NCI-H187 treated with DMSO at 0.1 percent for 48 hours (cell line): ENCODE measurements around the gene MYO18A.
"Not testable (repeated sequence)": the region's sequence is repeated elsewhere in the genome, so short reads cannot be mapped to it uniquely, and the experiment has no call there.

Experiments used
- DNase-seq: peaks from one replicate; lab custom pipeline; 2025; lab: John Stamatoyannopoulos, UW

MYO18A gene

DNA sequence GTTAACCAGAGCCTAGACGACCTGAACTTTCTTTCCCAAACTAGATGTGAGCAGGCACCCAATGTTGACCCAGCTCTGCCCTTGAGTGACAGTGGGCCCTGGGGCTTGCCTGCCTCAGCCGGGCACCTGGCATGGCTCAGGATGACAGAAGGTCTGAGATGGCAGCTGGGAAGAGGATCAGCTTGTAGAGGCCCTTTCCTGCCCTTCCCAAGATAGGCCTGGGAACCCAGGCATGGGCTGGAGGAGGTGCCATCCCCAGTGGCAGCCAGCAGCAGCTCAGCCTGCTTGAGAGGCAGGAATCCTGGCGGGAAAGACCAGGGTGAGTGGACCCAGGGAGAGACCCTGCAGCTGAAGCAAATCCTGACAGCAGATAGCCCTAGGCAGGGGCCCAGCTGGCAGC is 78.2 kb downstream of the MYO18A start:
- no peak for DNase-seq

DNA sequence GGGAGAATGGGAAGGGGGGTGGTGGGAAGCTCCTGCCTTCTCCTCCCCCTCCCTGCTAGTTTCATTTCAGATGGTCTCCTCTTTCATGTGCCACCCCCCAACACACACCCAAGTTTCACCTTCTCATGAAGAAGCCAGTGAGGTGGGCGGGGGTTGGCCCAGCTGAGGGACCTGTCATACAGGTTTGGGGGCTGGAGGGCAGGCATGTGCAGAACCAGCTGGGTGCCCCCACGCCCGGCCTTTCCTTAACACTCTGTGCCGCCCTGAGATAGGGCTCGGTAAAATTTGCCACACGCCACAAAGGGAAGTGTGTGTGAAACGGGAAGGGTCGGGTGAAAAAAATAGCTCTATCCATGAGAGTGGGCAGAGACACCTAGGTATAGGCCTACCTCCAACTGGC is 79.9 kb downstream of the MYO18A start:
- no peak for DNase-seq

DNA sequence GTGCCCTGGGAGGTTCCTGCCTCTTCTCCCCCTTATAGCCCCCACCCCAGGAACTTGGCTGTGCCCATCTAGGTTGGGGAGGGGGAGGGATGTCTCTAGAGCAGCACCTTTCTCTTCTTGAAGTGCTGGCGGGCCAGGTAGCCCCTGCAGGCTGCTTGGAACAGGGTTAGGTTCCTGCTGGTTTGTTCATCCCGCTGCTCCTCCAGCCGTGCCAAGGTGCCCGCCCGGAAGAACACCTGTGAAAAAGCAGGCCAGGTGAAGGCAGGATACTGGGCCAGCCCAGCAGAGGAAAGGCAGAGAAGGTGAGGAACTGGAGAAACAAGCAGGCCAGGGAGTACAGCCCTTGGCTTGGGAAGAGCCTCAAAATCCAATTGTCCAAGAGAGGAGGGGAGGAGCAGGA is 80.7 kb downstream of the MYO18A start:
- no peak for DNase-seq

DNA sequence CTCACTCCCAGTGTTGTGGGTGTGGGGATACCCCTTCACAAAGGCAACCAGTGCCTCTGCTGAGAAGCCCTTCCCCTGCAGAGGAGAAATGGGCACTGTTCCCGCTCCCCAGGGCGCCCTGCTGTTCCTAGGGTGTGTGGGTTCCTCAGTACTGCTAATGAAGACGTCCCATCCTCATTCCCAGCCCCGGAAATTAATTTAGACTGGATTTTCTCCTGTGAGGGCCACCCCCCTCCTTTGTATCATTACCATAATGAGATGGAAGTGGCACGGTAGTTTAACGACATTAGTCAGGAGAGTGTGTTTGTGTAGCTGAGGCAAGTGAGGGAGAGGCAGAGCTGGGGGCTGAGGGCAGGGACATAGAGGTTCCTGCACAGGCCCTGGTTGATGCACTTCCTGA is 84.1 kb downstream of the MYO18A start:
- no peak for DNase-seq

DNA sequence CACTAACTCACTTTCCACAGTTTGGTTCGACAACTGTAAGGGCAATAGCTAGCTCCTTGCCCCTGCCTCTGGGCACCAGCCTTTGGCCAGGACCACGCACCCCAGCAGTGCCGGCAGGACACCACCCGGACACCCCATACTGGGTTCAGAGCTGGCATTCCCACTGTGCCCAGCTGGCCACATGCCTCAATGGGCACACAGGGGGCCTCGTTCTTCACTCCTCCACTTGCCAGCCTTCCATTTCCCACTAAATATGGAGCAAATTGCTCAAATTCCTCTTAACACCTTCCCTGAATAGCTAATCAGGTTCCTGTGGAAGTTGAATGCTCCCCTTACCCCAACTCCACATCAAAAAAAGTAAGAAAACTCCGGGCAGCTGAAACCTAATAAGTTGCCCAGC is 84.8 kb downstream of the MYO18A start:
- no peak for DNase-seq

DNA sequence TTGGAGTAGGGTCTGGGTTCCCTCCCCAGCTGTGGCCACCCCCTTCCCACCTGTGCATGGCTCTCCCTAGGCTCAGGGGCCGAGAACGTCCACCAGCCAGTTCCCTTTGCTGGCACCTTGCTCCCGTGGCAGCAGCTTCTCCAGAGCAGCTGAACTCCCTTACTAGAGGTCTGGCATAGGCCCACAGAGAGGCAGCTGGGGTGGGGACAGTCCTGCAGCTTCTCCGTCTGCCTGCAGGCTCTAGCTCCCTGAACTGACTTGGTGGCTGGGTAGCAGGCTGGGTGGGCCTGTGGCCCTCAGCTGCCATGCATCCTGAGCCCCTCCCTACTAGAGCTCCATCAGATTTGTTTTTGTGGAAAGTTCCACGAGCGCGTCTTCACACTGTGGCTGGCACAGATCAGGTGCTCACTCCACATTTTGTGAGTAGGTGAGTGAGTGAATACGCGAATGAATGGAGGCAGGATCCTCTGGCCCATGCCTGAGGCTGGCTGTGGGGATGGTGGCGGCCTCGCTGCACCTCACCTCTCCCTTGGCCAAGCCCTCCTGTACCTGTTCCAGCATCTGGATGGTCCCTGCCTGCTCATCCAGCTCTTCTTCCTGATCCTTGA is 86.0 kb downstream of the MYO18A start:
- no peak for DNase-seq

DNA sequence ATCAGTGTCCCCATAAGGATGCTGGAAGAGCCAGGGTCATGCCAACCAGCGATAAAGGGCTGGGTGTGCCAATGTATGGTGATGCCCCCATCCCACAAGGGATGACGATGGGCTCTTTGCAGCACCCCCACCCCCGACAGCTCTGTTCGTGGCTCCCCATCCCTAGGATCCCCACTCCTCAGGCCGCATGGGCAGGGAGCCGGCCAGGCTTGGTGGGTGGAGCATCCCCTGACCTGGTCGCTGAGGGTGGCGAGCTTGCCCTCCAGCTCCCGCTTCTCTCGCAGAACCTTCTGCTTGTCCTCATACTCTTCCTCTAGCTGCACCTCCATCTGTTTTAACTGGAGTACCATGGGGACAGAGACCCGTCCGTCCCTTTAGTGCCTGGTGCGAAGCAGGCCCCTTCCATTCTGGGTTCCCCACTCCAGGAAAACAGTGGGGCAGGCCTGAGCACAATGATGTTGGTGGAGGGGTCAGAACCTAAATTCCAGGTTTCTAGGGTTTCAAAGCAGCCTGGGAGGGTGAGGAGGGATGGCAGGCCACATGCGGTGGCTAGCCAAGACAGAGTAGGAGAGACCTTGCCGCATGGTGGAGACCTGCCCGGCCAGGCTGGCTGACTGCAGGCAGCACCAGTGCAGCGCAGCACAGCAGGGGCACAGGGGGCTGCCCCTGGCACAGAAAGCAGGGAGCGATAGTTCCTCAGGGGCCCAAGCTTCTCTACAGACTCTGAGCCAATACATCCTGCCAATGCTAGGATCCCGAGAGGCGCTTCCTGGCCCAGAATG is 86.9 kb downstream of the MYO18A start:
- DNase-seq: no peak

DNA sequence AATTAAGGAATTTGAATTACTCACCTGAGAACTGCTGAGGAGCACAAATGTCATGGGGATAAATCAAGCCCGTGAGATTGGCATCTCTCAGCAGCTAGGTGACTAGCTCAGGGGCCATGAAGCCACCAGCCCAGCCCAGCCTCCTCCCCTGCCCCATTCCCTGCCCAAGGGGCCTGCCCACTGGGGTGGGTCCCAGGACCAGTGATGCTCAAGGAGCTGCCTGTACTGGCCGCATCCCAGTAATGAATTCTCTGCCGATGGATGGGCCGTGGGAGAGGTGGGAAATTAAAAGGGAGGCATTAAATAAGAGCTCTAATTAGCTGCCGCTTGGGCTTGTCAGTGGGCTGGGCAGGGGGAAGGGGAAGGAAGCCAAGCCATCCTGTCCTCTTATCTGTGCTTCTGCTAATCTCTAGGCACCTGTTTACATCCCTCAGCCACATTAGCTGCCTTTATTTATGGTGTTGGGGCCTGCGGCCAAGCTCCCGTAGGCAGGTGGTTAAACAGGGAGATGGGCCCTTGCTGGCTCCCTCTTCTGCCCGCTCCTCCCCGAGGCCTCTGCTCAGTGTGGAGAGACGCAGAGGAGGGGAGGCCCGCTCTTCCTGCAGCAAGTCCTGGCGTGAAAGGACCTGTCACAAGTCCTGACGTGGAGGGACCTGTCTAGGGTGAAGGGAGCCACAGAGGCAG is 88.5 kb downstream of the MYO18A start:
- DNase-seq: no peak

DNA sequence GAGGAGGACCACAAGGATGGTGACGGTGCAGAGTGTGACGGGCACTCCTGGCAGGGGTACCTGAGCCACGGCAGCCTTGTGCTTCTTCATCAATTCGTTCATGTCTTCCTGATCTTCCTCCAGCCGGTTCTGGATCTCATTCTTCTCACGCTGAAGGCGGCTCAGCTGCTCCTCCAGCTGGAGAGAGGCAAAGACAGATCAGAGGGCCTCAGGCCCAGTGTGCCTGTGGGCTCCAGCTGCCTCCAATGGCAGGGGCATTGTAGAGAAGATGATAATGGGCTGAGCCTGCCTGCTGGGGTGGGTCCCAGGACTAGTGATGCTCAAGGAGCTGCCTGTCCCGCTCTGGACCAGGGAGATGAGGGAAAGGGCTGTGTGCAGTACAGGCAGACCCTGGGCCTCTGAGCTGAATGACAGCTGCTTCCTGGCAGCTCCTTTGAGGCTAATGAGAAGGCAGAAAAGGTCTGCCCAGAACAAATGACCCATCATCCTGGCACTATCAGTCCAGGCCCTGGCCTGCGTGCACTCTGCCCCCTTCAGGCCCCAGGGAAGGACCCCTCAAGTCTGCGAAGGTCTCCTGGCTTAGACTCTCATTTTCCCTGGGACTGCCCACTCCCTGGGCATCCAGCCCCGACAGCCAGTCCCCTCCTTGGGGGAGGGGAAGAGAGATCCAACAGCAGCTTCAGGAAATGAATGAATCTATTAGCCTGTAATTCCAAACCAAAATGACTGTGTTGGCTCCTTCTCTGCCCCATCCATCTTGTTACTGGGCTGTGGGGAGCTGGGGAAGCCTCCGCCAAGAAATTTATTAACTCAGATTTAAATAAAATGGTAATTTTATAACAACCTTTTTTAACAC is 89.2 kb downstream of the MYO18A start:
- DNase-seq: no peak

DNA sequence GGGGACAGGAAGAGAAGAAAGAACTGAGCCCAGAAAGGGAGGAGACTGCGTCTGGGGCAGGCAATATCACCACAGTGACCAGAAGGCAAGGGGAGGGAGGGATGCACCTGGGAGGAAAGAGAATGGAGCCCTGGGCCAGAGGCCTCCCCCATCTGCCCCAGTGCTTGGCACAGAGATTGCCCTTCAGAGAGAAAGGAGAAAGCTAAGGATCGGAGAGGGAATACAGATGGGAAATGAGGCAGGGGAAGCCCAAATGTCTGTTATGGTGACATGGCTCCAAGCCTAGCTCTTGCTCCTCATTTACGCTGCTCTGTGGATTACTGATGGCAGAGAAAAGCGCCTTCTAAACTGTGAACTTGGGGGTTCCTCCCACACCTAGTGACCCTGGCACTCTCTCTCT is 90.1 kb downstream of the MYO18A start:
- no peak for DNase-seq

DNA sequence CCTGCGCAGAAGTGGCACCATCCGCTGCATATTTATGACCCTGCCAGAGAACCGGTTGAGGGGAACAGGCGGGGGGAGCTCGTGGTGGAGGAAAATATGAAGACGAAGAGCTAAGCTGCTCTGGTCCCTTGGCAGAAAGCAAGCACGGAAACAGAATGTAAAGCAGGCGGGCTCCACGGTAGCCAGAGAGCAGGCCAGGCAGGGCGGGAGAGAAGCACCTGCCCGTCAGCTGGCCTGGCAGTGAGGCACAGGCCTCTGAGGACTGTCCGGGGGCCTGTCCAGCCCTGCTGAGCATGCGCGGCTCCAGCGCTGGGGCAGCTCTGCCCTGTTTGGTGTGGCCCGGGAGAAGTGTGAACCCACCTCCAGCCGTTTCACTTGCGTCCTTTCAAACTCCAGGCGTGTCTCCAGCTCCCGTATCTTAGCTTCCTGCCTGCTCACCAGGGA is 90.6 kb downstream of the MYO18A start:
- DNase-seq: no peak

DNA sequence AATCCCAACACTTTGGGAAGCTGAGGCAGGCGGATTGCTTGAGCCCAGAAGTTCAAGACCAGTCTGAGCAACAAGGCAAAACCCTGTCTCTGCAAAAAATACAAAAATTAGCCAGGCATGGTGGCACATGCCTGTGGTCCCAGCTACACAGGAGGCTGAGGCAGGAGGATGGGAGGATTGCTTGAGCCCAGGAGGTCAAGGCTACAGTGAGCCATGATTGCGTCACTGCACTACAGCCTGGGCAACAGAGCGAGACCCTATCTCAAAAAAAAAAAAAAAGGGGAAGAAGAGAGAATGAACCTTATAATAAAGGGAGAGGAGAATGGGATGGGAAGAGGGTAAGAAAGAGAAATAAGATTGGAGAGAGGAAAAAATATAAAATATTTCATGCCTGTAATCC is 91.4 kb downstream of the MYO18A start:
- not testable (repeated sequence) for DNase-seq

DNA sequence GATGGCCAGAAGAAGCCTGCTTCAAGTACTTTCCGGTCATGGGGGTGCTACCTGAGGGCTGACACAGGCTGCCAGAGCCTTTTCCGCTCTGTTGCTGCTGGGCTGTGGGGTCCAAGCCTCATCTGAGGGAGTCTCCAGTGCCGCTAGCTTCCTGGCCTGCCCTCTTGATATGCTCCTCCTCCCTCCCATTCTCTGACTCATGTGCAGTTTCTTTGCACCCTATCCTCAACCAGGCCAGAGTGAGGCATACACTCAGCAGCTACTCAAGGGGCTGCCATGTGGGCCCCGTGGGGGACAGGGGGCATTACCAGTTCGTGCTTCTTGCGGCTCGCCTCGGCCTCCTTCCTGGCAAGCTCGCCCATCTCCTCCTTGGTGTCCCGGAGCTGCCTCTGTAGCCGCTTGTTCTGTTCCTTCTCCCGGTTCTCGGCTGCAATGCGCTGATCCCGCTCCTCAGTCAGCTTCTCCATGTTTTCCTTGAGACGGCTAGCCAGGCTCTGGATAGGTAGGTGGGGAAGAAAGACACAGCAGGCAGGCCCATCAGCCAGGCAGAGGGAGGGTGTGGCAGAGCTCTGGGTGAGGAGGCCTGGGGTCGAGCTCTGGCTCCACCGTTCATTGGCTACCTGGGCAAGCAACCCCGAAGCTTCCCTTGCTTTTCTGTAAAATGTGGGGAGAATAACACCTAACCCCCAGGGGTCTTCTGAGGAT is 93.4 kb downstream of the MYO18A start:
- DNase-seq: no peak

DNA sequence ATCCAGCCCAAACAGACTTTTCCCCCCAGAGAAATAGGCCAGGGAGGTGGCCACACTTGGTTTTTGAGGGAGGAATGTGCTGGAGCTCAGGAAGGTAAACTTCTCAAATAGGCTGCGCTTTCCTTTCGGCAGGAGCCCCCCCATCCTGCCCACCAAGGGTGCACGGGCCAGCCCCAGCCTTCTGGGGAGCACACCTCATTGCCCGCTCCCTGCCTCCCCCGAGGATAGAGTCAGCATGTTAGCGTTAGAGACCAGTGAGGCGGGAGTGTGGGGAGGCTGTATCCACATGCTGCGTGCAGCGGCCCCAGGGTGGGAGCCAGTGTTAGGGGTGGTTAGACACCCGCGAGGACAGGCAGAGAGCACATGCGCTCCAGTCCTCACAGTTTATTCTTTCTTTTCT is 95.0 kb downstream of the MYO18A start:
- DNase-seq: no peak

DNA sequence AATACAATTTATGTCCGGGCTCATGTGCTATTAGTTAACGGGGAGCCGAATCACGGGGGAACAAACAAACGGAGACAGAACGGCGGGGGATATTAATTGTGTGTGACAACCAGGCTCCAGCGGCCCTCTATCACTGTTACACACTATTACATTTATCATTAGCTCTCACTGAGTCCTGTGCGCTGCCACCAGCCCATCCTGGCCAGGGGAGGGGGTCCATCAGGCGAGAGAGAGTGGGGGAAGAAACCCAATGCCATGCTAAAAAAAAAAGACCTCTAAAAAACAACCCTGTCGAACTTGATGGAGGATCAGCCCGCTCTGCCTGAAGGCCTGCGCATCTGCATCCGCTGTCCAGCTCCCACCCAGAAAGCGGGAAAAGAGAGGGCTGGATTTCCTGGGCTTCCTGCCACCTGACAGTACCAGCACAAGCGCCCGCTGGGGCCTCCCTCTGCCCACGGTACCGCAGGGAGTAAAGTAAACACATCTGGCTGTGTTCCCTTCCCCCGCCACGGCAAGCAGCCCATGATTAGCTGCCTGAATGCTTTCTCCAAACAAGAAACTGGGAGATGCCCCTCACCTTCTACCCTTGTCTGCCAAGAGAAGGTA is 95.6 kb downstream of the MYO18A start:
- no peak for DNase-seq

DNA sequence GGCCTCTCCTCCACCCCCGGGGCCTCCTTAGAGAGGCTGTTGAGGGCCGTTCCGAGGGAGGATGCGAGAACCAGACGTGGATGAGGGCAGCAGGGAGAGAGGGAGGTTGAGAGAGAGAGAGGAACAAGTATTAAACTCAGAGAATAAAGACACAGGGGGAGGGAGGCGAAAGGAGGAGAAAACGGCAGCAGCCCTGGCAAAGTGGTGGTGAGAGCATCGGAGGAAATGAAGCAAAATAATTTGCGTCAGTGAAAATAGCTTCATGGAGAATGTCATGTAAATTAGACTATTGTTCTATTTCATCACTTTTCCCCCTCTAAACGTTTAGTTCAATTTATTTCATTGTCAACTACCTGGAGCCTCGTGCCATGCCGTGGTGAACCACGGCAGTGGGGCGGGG is 99.2 kb downstream of the MYO18A start:
- no peak for DNase-seq

DNA sequence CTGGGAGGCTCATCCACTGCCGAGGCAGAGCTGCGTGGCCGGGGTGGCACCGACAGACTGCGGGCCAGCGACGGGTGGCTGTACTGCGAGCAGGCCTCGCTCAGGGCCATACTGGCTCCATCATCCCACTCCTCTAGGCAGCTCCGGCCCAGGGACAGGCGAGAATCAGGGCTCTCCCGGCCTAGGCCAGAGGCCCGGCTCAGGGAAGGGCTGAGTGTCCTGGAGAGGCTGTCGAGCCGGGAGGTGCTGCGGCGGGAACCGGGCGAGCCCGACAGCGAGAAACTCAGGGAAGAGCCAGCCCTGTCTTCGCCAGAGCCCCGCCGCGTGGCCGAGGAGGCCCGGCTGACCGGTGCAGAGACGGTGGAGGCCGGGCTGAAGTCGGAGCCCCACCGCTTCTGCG is 99.9 kb downstream of the MYO18A start:
- no peak for DNase-seq

DNA sequence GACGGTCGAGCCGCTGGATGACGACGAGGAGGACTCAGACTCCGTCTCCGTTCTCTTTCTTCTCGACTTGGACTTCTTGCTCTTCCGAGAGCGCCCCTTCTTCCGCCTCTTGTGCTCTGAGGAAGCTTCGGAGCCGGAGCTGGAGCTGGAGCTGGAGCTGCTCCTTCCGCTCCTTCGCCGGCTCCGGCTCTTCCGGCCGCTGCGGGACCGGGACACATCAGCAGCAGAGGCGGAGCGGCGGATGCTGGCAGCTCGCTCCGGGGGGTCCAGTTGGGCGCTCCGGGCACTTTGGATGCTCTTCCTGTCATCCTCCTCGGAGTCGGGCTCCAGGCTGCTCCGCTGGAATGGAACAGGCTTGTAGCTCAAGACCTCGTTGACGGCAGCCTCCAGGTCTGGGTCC is 100.3 kb downstream of the MYO18A start:
- DNase-seq: no peak

DNA sequence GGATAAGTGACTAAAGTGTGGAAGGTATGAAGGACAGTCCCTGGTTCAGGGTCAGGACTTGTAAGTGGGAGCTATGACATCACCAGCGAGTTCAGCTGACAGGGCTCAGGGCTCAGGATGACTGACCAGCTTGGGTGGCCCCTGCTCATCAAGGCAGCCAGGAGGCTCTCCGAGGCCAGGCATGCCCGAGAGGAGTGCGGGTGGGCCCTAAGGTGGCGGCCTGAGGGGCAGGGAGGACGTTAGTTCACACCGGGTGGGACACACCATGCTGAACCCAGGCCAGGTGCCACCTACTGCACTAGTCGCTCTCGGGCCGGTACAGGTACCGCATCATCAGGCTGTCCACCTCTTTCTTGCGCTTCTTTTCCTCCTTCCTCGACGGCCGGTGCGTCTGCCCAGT is 100.8 kb downstream of the MYO18A start:
- DNase-seq: no peak

DNA sequence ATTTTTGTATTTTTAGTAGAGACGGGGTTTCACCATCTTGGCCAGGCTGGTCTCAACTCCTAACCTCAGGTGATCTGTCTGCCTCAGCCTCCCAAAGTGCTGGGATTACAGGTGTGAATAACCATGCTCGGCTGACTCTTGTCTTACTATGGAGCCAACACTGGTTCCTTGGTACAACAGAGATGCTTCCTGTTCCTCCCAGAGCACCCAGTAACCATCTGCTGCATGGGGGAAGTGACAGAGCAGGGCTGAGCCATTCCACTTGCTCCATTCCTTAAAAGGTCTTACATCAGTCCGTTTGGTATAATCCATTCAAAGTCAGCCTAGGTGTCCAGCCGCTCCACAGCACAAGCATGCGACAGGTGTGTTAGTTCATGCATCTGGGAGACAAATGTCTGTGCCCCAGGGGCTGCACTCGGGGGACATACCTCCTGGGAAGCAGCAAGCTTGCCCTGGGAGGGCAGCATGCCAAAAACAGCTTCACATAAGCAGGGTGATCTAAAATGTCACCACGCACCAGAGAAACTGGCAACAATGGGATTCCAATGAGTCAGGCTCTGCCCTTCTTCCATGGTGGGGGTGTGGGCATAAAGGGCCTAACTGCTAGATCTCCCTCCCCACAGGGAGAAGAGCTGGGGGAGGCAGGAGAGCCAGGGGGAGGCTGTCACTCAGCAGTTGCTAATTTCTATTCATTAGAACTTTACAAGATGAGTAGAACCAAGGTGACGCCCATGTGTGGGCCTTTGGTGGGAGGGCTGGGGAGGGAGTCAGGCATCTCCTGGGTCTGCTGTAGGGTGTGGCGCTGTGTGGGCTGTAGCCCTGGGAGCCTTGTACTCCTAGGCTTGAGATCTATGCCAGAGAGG is 101.8 kb downstream of the MYO18A start:
- no peak for DNase-seq
